ENCODE results near the gene COG2.

GRCh38 chr1:230639714-230640209, 2.5 kb upstream of the COG2 start:
- TF ChIP-seq ZNF296 (CRISPR knock-in tag; conservative IDR thresholded peaks at IDR 0.05) (no peak), RAD21 (CRISPR knock-in tag; IDR thresholded peaks at IDR 0.05) (no peak), POLR2AphosphoS5 (IDR thresholded peaks at IDR 0.05; ENCODE audit: low read depth, low read length) (no peak), PHF8 (CRISPR knock-in tag; IDR thresholded peaks at IDR 0.05) (0 out of 2 replicates have a peak, but pooled peaks have one; percentile 40), ZNF343 (CRISPR knock-in tag; IDR thresholded peaks at IDR 0.05) (0 out of 2 replicates have a peak, but pooled peaks have one; percentile 39), NFE2L2 (IDR thresholded peaks at IDR 0.05; ENCODE audit: low read length) (no peak), ZBTB7A (CRISPR knock-in tag; IDR thresholded peaks at IDR 0.05) (no peak), ZNF431 (CRISPR knock-in tag; IDR thresholded peaks at IDR 0.05; ENCODE audit: borderline replicate concordance, low read depth) (peak; percentile 79; the same call in 1 of the 2 replicates)
